ENCODE data around the gene HERC2.
"Not testable (repeated sequence)": the region's sequence is repeated elsewhere in the genome, so short reads cannot be mapped to it uniquely, and the experiment has no call there.

Gene HERC2

DNA sequence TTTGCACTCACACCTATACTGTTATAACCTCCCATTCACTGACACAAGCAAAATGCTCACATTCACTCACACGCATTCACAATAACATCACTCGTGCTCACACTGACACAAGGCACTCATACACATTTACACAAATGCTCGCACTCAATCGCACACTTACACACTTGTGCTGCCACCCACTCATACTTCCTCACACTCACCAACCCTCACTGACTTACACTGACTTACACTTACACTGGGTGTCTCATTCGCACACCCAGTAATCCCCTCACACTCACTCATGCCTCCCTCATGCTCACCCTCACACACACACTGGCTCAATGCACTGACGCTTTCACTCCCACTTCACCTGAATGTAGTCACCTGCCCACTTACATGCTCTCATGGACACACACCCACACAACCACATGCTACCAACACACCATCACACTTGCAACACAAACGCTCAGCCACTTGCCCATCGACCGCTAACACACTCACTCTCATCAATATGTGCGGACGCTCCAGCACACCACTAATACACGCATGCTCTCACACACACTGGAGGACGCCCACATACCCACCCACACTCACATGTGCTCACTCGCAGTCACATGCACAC is 104.9 kb downstream of the HERC2 start:
- DNase-seq: not testable (repeated sequence)

DNA sequence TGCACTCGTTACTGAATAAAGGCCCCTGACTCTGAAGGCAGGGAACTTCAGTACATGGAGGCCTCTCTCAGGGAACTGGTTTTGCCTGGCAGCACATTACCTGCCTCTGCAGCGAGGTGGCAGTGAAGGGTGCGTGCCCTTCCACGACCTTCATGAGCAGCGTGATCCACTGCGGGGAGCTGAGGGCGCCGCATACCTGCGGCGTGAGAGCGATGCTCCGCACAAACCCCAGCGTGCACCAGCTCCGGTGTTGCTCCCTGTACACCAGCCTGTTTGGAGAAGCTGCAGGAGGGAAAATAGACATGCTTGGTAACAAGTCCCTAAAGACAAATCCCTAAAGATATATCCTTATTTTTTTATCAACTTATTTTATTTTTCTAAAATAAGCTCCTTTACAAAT is 106.5 kb downstream of the HERC2 start:
- not testable (repeated sequence) for DNase-seq

DNA sequence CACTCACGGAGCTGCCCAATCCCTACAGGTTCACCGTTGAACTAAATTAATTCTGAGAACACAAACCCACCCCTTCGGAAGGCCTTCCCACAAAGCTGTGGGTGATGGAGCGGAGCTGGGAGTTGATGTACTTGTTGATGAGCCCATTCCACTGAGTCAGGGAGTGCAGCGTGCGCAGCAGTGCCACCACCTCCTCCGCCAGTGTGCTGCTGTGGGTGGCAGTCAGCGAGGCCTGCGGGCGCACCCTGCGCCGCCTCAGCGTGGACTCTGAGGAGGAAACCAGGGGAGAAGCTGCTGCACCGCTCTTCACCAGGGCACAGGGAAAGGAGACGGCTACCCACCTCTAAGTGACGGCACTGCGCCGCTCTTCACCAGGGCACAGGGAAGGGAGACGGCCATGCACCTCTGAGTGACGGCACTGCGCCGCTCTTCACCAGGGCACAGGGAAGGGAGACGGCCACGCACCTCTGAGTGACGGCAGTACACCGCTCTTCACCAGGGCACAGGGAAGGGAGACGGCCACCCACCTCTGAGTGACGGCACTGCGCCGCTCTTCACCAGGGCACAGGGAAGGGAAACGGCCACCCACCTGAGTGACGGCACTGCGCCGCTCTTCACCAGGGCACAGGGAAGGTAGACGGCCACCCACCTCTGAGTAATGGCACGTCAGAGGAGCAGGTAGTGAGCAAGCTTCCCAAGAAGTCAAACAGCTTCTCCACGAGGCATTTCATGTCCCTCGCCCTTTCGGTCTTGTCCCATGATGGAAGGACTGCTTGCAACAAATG is 107.8 kb downstream of the HERC2 start:
- not testable (repeated sequence) for DNase-seq

DNA sequence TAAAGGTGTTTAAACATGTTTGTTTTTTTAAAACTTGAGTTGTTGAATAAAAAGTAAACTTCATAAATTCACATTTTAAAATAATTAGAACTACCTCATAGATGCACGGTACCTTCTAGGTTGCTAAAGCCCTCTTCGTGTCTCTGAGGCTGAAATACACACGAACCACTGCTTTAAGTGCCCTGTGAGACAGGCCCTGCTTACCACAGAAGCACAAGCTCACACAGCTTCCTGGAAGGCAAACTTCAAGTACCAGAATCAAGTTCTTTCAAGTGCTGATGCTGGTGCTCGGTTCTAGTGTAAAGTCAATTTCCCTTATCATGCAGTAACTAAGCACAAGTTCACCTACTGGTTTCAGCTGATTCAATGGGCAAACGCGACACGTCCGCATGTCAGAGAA is 108.6 kb downstream of the HERC2 start:
- DNase-seq: not testable (repeated sequence)

DNA sequence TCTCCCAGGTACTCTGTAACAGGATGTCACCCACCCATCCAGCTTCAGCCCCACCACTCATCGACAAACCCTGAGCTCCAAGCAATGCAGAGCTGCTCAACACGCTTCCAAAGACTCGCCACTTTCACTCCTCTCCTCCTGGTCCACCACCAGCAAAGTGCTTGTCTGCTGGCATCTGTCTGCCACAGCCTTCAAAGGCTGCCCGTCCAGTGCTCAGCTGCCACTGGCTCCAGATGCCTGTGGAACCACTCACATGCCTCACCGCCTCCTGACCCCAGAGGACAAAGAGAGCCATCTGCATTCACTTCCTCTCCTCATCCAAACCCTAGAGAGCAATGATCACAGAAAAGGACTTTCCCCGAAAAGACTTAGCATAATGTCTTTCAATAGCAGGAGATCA is 113.4 kb downstream of the HERC2 start:
- DNase-seq: no peak

DNA sequence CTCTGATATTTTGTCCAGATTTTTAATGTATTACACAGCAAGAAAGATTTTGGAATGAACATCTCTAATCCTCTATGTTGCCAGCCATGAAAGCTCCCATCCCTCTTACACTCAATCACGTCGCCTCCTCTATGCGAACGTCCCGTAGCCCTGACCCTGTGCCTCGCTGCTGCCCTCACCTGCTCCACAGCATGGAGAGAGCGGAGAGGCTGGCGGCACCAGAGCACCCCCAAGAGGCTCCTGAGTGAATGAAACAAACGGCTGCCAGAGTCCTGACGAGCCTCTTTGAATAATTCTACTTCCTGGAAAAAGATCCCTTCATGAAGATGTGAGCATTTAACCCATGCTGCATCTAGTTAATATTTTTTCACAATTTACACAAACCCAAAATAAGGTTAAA is 116.3 kb downstream of the HERC2 start:
- DNase-seq: not testable (repeated sequence)

DNA sequence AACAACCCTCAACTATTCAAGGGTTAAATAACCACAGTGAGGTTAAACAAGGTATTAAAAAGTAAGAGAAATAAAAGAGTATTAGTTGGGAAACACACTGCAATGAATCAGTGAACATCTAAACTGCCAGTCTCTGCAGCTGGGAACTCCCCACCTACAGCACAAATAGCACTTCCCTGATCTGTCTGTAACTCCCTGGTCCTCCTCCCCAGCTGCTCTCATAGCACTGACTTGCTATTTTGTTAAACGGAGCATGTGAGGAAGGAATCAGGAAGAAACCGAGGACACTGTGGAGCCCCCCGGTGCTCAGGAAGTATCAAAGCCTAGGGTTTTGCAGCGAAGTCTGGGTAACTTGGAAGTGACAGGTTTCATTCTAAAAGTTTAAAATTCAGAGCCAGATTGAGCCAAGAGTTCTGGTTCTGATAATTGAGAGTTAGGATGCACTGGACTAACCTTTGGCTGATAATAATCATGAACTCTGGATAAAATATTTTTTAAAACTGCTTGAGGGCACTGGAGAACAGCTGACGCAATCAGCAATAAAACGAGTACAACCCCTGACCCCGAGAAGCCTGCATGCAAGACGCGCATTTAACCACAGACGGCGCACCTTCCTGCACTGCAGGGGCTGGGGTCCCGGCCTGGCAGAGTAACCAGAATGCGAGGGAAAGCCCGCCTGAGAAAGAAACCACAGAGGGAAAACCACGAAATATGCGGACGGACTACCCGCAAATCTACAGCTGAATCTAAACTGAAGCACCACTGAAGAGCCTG is 118.7 kb downstream of the HERC2 start:
- not testable (repeated sequence) for DNase-seq

DNA sequence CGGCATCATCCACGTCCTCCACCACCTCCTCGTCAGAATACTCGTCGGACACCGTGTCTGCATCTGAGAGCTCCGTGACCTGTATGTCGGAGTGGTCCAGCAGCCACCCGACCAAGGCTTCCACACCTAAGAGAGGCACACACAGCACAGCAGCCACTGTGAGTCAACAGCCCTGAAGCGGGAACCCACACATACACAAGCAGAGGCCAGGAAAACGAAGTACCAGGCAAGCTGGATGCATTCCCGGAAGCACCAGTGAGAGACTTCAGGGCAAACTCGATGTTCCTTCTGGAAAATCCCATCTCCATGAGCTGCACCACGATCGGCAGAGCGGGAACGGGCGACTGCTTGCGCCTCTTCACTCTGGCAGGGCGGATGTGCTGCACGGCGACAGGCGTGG is 119.9 kb downstream of the HERC2 start:
- DNase-seq: not testable (repeated sequence)

DNA sequence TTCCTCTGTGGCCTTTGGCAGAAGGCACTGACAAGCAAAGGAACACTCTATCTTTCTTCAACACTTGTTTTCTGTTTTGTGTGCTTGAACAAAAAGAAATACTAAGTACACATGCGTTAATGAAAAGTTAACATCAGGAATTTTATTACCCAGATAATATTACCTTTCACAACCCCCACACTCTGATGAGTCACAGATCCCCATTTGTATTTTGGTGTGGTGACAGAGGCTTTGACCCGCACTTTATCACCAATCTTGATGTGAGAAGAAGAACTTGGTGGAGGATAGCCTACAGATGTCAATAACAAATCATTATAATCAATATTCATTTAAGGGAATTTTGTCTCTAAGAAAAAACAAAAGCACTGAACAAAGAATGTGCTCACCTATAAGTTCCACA is 123.8 kb downstream of the HERC2 start:
- DNase-seq: not testable (repeated sequence)

DNA sequence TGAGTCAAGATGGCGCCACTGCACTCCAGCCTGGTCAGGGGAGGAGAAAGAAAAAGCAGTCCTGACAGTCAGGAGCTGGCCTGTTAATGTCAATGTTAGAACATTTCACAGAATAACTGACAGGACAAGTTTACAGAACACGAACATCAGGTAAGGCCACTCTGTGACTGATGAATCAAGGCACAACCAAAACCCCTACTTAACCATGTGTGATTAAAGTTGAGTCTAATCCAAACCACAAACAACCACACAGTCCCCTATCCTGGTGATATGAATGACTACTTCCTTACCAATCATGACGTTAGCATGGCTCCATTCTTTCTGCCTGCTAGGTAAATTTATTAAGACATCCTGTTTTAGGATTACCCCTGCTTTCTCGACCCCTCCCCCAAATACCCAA is 124.3 kb downstream of the HERC2 start:
- DNase-seq: not testable (repeated sequence)

DNA sequence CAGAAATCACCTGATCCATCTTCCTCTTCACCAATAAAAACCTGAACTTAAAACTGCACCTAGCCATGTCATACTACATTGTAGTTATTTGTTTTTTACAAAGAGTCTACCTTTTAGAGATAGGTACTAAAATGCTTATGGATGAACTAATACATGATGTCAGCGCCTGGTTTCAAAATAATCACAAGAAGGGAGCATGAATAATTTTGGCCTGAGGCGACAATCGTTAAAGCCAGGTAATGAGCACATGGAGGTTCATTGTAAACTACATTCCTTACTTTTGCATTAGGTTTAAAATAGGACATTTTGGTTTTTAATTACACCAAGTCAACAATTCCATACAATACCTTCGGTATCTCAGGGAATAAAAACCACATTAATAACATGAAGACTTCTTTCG is 125.4 kb downstream of the HERC2 start:
- DNase-seq: not testable (repeated sequence)

DNA sequence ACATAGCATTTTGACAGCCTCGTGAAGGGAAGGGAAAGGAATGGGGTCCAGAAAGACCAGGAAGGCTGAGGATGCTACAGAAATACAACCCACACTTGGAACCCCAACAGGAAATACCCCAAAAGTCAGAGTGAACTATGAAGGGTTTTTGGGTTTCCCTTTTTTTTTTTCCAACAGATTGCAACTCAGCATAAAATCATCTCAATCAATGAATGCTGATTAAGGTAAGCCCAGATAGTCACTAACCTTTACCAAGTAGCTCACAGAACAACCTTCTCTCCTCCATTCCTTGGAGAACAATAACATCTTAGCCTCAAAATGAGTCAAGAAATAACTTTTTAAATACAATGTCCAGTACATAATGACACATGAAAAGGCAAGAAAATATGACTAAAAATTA is 129.2 kb downstream of the HERC2 start:
- no peak for DNase-seq

DNA sequence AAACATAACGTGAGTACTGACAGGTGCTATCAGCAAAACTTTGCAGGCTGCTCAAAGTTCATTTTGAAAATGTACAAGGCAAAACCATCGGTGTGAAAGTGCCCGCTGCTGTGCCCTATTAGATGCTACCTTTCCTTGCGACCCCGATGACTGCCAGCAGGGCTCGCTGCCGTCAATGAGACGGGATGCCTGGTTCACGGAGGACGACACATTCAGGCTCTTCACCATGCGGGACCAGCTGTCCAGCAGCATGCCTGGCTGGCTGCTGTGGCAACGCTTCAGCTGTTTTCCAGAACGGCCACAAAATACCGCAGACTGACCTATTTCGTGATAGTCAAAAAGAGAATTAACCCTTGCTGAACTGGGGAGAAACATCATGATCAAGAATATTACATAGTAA is 130.1 kb downstream of the HERC2 start:
- no peak for DNase-seq

DNA sequence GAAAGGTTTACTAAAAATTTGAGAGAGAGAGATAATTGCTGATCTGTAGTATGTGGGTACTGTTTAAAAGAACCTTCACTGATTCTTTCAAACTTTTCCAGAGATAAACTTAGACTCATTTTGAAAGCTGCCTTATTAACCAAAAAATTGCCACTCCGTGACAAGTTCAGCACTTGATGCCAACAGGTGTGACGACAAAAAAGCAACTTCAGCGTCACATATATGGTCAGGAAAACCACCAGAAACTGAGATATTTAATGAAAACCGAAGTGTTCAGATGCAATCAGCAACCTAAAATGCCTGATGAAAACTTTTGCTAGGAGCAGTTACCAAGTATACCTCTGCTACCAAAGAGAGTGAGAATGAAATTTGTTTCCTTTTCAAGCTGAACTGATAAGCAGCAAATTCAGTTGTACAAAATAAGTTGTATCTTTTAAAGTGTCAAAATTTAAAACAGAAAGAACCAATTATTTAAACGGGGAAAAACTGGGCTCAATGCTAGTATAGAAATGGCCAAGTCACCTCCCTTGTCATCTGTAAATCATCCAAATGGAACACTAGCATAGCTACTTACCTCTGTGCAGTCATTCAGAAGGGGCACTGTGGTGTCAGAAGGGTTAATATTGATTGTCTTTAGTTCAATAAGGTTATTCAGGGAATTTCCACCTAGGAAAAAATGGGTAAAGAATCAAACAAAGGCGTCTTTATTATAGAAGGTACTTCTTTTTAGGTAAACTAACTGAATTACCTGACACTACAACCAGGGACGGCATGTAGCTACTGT is 131.4 kb downstream of the HERC2 start:
- no peak for DNase-seq

DNA sequence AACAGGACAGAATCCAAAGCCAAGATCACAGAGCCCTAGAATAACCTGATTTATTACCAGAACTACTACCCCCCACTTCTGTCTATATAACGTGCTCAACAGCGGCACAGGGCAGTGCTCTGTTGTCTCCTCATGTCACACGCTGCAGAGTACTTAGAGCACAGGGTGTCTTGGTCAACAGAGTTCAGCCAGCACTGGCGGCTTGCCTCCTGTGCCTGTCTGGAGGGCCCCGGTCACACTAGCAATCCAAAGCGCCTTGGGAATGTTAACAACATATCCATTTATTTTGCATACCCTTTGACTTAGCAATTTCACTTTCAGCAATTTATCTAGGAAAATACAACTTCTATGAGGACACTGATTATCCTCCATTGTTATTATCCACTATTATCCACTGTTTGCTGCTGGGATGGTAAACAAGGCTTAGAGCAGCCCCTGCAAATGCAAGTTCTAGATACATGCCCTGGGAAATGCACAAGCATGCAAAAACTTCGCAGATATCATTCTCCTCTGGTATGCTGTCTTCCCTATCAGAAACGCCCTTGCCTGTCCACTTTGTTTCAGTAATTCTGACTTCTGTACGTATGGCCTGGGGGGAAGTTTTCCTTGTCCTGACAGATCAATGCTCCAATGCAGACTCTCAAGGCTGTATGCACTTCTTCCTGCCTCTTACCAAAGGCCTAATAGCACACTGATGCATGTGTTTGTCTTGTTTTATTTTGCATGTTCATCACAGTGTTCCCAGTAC is 136.7 kb downstream of the HERC2 start:
- no peak for DNase-seq

DNA sequence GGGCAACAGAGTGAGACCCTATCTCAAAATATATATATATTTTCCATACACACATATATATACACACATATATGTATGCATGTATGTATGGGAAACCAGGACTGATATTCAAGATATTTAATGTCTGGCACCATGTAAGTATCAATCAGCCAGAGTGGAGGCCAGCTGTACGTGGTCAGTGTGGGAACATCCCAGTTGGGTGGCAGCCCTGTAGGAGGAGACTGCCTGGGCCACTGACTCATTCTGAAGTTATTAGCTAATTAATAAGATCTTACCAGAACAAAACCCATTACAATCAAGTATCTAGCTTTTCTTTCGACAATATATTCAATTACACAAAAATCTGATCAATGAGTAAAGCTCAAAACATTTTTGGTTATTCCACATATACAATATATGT is 137.8 kb downstream of the HERC2 start:
- no peak for DNase-seq

DNA sequence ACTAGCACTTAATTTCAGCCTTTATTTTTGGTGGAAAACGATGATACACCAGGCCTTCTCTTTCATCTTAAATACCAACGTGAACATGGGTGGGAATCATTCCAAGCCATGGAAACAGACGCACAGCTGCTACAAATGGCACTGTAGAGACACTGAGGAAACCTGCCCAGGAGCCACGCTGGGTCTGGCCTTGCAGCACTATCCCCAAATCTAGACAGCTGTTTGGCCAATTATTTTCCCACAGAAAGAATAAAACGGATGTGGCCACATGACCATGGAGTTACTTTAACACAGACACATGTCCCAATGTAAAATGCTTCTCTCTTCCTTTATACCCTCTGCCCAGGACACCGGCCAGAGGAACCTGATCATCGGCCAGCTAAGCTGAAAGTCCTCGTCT is 139.2 kb downstream of the HERC2 start:
- no peak for DNase-seq

DNA sequence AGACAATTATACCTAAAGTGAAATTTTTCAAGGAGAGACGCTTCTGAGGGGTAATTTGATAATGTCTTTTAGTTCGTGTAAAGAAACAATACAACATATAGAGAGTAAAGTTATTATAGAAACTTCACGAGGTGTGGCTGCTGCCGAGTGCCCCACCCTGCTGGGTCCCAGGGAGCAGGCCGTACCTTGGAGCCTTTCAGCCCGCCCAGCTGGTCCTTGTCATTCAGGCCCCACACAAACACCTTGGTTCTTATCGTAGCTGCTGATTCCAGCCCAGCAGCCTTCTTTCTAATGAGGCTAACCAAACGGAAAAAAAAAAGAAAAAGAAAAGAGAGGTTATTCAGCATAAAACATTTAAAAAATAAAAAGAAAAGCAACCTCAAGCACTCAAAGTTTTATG is 139.8 kb downstream of the HERC2 start:
- no peak for DNase-seq

DNA sequence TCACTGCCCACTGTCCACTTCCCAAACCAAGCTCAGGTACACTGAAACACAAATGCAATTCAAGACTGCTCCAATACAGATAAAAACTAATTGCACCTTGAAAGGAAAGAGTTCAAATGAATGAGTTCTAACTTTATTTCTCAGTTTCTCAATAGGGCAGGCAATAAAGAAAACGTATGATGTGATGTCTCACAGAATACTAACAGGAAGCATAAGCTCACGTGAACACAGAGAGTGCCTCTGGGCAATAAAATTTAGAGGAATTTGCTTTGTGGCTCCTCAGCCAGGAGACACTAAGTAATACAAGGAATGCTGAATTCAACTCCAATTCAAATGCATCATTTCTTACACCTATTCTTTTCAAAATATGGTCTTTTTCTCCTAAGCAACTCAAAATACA is 140.6 kb downstream of the HERC2 start:
- no peak for DNase-seq

DNA sequence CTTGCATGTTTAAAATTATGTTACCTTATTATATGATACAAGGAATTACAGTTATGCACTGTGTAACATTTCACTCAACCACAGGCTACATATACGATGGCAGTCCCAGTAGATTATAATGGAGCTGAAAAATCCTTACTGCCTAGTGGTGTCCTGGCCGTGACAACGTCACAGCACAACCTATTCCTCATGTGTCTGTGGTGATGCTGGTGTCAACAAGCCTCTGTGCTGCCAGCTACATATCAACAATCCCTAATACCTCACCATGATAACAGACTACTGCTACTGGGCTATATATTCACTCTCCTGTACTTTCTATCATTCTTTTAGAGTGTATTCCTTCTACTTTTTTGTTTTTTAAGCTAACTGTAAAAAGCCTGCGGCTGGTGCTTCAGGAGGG is 142.7 kb downstream of the HERC2 start:
- DNase-seq: no peak

DNA sequence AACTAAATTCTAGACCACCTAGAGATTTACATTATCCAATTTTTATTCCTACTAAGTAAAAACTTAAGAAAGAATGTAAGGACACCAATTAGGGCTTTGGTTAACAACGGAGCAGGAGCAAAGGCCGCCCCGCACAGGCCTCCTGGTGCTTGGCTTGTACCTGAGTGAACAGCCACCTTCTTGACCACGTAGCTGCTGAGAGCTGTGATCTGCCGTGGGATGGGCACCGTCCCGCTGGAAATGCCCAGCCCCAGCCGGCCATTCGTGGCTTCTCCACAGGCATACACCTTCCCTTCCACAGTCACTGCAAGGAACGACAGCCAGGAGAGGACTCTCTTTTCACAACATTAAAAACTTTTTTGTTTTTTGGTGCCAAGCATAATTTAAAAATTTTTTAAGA is 143.3 kb downstream of the HERC2 start:
- DNase-seq: no peak

DNA sequence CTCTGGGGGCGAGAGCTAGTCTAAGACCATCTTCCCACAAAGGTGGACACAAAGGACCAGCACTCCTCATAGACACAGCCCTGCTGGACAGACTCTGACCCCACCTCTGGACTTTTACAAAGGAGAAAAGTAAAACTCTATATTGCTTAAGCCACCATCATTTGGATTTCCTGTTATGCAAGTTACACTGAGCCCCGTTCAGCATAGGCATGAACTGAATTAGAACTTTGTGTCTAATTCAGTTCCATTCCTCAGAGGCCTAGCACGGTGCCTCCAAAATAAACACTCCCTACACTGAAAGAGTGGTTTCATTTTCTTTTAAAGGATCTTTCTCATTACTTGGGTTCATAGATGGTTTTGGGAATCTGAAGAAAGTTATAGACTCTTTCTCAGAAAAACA is 143.7 kb downstream of the HERC2 start:
- no peak for DNase-seq

Measured in activated gamma-delta T cell (primary cell).